Measurements from ENCODE around the gene TUSC2. TPM values are rescaled to one million over a fixed set of nuclear protein-coding genes. Genes with fewer than 3 reads are reported as not detected.
A peak's percentile ranks its signal among the peaks of the same experiment; 100 is the strongest.
"Not testable (repeated sequence)": the region's sequence is repeated elsewhere in the genome, so short reads cannot be mapped to it uniquely, and the experiment has no call there.

The TUSC2 gene
- total RNA-seq, 1 experiment from 2014 or later, result 30.6 TPM

- no peak for DNase-seq (ENCODE audit: low spot score)
Observed at GRCh38 chr3:50294492-50295403, 33.3 kb downstream of the TUSC2 start.

- DNase-seq (ENCODE audit: low spot score), result no peak
Observed at GRCh38 chr3:50294089-50294488, 33.9 kb downstream of the TUSC2 start.

GRCh38 chr3:50293079-50293801 is 34.8 kb downstream of the TUSC2 start:
- DNase-seq (ENCODE audit: low spot score), result no peak

GRCh38 chr3:50292159-50293078 is 35.6 kb downstream of the TUSC2 start, which contains the start of gene IFRD2:
TSS of gene IFRD2 (minus strand) at chr3:50292429. CDS start at chr3:50292274, 155 bp downstream.
- DNase-seq (ENCODE audit: low spot score), result peak; percentile 95

- DNase-seq (ENCODE audit: low spot score), result no peak
Observed at GRCh38 chr3:50290161-50290641, 37.8 kb downstream of the TUSC2 start.

- DNase-seq (ENCODE audit: low spot score), result no peak
Observed at GRCh38 chr3:50289130-50289529, 38.9 kb downstream of the TUSC2 start.

- no peak for DNase-seq (ENCODE audit: low spot score)
Observed at GRCh38 chr3:50288387-50289007, 39.5 kb downstream of the TUSC2 start.

GRCh38 chr3:50287262-50287661 is 40.8 kb downstream of the TUSC2 start:
- DNase-seq (ENCODE audit: low spot score), result no peak

- no peak for DNase-seq (ENCODE audit: low spot score)
Observed at GRCh38 chr3:50286322-50287227, 41.4 kb downstream of the TUSC2 start.

- not testable (repeated sequence) for DNase-seq (ENCODE audit: low spot score)
Observed at GRCh38 chr3:50284121-50284520, 43.9 kb downstream of the TUSC2 start.

- no peak for DNase-seq (ENCODE audit: low spot score)
Observed at GRCh38 chr3:50279255-50280016, 48.6 kb downstream of the TUSC2 start.

GRCh38 chr3:50278880-50279224 is 49.2 kb downstream of the TUSC2 start, which contains the start of gene LSMEM2:
TSS of gene LSMEM2 (plus strand) at chr3:50279087. CDS start at chr3:50279114, 27 bp downstream.
- DNase-seq (ENCODE audit: low spot score), result no peak

- no peak for DNase-seq (ENCODE audit: low spot score)
Observed at GRCh38 chr3:50278123-50278879, 49.7 kb downstream of the TUSC2 start.

- DNase-seq (ENCODE audit: low spot score), result no peak
Observed at GRCh38 chr3:50276762-50277101, 51.3 kb downstream of the TUSC2 start.

- DNase-seq (ENCODE audit: low spot score), result no peak
Observed at GRCh38 chr3:50275996-50276761, 51.8 kb downstream of the TUSC2 start.

GRCh38 chr3:50275141-50275995 is 52.7 kb downstream of the TUSC2 start:
- no peak for DNase-seq (ENCODE audit: low spot score)

Measured in A172 (cell line).